Anterior cingulate cortex (tissue), 58 donors: ENCODE measurements around the gene TRMT44.
"Not testable (repeated sequence)": the region's sequence is repeated elsewhere in the genome, so short reads cannot be mapped to it uniquely, and the experiment has no call there.

ENCODE experiments used
- DNase-seq, 58 donors: peaks; one replicate each; lab custom pipeline; 2025; lab: John Stamatoyannopoulos, UW

TRMT44 gene

GRCh38 chr4:8506373-8507195 lies 66.0 kb downstream of the TRMT44 start:
- peak in 26 of 58 donors; percentile 17 to 74 (median 44) for DNase-seq

DNA sequence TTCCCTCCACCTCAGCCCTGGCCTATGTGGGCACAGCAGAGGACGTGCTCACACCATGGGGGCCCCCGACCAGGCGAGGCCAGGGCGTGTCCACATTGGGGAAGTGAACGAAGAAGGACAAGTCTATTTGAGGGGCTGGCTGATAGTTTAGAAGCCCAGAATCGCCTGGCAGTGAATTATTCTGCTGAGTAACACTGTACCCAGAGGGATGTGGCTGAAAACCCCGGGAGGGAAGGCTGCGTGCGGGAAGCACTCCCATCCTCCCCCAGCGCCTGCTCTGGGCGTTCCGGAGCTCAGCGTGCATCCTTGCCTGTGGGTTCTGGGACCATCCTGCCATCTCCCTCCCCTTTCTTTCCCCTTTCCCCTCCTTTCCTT lies 66.6 kb downstream of the TRMT44 start:
- DNase-seq: peak in 2 of 58 donors; percentile 19 to 28

DNA sequence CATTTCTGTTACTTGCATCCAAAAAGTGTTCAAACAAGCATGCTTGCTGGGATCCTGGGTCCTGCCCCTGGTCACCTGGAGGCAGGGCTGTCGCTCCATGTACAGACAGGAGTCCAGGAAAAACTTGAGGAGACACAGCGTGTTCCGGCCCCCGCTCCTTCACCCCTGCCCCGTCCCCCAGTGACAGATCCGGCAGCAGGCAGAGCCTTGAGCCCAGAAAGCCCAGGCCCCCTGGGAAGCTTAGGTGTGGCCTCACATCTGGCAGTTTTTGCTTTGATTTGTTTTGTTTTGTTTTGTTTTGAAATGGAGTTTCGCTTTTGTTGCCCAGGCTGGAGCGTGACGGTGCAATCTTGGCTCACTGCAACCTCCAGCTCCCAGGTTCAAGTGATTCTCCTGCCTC lies 67.0 kb downstream of the TRMT44 start:
- DNase-seq: no peak

DNA sequence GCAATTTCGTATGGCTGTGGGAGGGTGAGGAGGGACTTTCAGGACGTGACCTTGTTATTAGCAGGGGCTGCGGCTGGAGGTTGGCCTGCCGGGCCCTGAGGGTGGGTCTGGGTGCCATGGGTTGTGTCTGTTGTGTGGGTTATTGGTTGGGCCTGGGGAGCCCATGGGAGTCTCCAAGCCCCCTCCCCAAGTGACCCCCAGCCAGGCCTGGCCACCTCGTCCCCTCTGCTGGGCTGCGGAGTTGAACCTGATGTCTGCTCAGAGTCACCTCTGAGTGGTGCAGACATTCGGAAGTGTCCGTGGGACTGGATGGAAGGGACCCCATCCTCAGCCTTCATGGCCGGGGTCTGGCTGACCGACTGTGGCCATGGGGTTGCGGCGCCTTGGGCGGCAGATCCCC lies 67.7 kb downstream of the TRMT44 start:
- DNase-seq: no peak

DNA sequence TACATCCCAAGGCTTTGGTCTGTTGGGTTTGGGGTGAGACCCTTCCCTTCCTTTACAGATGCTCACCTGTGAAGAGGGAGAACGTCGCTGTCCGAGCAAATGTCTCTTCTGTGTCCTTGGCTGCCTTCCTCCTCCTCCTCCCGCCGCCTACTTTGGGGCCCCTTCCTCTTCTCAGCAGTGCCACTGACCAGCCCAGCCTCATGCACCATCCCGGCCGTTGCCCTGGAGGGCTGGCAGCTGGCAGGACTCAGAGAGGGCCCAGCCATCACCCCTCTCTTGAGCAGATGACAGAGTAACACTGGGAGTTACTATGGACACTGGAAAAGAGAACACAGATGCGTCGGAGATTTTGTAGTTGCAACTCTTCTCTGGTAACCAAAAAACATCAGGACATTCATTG lies 68.2 kb downstream of the TRMT44 start:
- peak in 1 of 58 donors; percentile 41 for DNase-seq

DNA sequence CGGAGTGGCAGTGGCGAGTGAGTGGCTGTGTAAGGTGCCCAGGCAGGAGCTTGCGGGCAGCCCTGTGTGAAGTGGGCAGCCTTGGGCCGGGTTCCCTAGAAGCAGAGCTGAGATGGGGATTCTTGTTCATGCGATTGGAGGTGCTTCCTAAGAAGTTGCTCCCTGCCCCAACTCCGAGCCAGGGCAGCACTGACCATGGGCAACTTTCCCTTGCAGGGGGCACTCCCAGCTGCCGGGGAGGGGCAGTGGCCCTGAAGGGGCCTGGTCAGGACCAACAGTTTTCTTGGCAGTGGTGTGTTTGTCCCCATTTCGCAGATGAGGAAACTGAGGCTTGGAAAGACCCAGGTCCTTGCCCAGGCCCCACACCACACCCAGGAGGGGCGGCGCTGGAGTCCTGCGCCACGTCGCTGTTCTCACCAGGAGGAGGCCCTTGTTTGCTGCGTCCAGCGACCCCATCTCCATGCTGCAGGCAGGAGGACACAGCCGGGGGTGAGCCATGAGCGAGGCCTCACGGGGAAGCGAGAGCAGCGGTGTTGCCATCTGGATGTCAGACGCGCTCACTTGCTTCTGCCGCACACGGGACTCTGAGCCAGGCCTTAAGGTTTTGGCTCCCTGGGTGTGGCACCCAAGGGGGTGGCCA lies 68.9 kb downstream of the TRMT44 start:
- no peak for DNase-seq

DNA sequence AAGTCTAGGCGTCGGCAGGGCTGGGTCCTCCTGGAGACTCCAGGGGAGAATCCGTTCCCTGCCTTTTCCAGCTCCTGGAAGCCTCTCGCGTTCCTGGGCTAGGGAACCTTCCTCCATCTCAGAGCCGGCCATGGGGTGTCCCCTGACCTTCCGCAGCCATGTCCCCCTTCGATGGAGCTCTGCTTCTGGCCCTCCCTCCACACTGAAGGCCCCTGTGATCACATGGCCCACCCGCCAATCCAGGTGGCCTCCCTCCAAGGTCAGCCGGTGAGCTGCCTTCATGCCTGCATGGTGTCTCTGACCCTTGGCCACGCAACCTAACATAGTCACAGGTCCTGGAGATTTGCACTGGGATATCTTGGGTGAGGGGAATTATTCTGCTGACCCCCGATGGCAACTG lies 69.6 kb downstream of the TRMT44 start:
- DNase-seq: no peak

GRCh38 chr4:8510611-8511285 lies 70.2 kb downstream of the TRMT44 start:
- DNase-seq: no peak

- no peak for DNase-seq
Measured at GRCh38 chr4:8512510-8512909, 71.9 kb downstream of the TRMT44 start.

DNA sequence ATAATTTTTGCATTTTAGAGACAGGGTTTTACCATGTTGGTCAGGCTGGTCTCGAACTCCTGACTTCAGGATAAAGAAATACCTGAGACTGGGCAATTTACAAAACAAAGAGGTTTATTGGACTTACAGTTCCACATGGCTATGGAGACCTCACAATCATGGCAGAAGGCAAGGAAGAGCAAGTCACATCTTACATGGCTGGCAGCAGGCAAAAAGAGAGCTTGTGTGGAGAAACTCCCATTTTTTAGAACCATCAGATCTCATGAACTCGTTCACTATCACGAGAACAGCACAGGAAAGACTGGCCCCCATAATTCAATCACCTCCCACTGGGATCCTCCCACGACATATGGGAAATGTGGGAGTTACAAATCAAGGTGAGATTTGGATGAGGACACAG lies 72.5 kb downstream of the TRMT44 start:
- not testable (repeated sequence) for DNase-seq

DNA sequence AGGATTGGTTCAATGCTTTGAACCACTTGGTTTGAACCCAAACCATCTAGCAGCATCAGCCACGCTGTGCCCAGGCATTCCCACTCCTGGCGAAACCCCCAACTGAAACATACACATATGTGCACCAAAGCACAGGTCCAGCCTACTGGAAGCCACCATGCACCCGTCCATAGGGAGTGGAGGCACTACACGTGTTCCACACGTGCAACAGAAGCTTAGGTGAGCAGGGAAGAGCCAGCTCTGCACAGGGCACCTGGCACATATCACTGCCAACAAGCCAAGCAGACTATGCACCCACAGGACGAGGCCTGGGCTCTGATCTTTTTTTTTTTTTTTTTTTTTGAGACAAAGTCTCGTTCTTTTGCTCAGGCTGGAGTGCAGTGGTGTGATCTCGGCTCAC lies 73.4 kb downstream of the TRMT44 start:
- no peak for DNase-seq

DNA sequence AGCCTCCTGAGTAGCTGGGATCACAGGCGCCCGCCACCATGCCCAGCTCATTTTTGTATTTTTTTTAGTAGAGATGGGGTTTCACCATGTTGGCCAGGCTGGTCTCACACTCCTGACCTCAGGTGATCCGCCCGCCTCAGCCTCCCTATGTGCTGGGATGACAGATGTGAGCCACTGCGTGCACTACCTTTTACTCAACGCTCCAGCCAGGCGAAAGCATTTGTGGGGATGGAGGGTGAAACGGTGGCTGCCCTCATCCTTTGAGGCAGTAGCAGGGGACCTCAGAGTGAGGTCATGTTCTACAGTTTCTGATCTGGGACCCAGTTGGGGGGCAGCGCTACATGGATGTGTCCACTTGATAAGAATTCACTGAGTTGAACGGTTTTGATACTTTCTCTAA lies 73.8 kb downstream of the TRMT44 start:
- no peak for DNase-seq

DNA sequence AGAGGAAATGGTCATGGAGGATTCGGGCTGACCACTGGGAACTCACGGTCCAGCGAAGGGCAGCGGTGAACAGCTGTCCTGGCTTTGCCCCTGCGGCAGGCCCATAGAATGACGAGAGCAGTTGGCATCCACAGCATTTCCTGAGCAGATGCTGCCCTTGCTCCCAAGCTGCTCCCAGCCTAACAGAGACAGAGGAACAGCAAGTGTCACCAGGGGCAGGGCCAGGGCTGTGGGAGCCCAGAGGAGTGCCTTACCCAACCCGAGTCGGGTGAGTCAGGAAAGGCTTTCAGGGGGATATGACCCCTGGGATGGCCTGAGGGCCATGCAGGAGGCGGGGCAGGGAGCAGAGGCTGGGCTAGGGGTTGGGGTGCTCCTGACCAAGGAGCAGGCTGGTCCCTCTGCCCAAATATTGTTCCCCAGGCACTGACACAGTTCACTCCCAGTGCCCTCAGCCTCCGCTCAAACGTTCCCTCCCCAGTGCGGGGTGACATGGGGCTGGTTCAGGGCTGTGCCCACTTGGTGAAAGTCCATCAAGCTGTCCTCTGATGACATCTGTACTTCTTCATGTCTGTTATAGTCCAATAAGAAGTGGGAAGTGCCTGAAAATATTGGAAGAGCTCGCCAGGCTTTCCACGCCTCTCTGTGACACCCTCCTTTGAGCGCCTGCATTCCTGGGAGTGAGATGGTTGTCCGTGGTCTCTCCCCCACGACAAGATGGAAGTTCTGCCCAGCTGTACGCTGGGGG lies 74.9 kb downstream of the TRMT44 start:
- no peak for DNase-seq

- no peak for DNase-seq
Measured at GRCh38 chr4:8516061-8516573, 75.5 kb downstream of the TRMT44 start.

- no peak for DNase-seq
Measured at GRCh38 chr4:8516996-8517550, 76.5 kb downstream of the TRMT44 start.

DNA sequence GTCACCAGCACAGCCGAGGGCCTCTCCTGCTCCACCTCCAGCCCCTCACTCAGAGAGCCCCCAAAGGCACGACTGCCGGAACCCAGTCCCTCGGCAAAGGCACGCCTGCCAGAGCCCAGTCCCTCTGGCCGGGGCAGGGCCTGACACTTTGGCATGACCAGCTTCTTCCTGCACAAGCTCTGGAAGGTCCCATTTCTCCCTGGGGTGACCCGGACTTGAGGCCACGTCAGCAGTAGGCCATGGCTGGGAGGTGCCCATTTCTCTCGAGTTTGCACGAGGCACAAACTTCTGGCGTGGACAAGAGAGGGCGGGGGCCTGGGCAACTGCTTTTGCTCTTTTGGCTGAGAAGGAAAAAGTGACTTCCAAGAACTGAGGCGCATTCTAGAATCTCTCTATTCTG lies 77.4 kb downstream of the TRMT44 start:
- DNase-seq: peak in 1 of 58 donors; percentile 16

DNA sequence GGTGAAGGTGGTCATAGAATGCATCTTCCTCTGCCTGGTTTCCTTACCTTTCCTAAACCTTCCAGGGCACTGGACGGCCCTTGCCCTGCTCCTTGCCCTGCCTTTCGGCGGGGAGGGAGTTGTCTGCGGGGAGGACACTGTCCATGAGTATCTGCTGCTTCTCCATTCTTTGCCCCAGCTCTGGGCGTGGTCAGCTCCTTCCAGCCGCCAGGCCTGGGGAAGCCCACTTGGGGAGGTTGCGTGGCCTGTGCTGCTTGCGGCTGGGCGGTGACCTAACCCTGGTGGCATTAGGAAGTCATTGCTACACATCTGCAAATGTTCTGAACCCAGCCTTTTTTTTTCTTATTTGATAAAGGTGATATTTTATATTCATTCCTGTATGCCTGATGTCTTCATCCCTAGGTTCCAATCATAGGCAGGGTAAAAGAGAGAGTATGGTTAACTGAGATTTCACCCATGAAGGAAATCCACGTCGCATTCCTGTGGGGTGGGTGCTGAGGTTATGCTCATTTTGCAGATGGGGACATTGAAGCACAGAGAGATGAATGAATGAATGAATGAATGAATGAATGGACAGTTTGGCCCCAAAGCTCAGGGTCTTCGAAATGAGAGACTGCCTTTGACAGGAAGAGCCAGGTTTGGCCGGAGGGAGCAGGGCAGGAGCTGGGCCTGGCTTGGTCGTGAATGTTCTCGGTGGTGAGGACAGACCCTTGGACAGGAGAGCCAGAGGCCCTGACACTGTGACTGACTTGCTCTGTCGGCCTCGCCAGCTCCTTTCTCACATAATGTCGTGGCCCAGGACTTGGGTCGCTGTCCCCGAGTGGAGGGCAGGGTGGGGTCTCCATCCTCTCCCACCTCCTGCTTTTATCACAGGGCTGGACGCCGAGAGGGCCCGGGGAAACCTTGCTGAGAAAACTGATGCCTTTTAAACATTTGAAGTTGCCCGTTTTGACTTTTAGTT lies 81.9 kb downstream of the TRMT44 start:
- DNase-seq: no peak

DNA sequence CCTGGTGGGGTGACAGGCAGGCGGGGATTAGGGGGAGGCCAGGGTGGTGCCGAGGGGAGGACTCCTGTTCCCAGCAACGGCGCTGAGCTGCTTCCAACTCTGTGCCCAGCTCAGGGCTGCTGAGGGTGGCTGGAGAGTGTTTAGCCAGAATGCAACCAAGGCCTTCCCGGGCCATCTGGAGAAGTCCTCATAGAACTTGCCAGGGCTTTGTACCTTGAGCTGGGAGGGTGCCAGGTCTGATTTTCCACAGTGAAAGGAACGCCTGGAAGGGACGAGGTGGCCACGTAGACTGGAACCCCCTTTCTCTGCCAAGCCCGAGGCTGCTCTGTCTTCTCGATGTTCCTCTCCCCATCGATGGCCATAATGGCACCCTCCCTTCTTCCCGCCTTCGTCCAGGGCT lies 82.6 kb downstream of the TRMT44 start:
- no peak for DNase-seq

DNA sequence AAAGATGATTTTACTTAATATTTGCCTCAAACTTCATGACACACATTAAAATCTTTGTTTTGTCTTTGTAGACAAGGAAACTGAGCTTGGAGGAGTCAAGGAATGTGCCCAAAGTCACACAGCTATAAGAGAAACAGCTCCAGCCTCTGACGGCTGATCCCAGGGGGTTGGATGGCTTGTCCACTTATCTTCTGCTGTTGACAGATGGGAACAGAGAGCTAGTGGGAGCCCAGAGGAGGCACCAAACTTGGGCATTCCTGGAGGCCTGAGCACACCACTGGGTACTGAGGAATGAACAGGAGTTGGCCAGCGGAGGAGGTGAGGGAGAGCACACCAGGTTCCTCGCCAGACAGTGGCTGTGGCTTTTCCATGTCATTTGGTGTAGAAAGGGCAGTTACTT lies 83.2 kb downstream of the TRMT44 start:
- no peak for DNase-seq
